ENCODE measurements around the gene NOSTRIN.

NOSTRIN gene

DNA sequence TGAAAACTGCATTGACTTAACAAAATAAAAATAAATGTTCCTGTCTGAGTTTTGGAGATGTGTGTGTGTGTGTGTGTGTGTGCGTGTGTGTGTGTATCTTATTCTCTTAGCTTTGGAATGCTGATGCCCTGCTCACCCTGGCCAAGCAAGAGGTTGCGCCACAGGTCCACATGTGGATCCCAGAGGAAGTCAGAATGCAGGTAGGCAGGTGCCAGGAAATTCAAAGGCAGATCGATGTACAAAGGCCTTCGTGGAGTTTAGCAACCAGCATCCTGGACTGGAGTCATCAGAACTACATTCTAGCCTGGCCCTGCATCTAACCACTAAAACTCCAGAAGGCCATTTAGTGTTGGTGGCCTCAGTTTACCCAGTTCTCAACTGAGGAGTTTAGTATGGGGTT, 111.1 kb downstream of the NOSTRIN start:
- FAIRE-seq, result no peak

More for the DNA sequence above, 111.1 kb downstream of the NOSTRIN start:
- DNase-seq (ENCODE audit: insufficient read length, low spot score), result no peak
